H1 (cell line): Measurements from ENCODE around the gene ARID5B. TPM values are rescaled to one million over a fixed set of nuclear protein-coding genes. Genes with fewer than 3 reads are reported as not detected.
A peak's percentile ranks its signal among the peaks of the same experiment; 100 is the strongest.

Experiments used
- CTCF ChIA-PET: fragments of 300-600 bp; sonication (Branson Sonifier 250); formaldehyde crosslinking; loops from one replicate; lab custom pipeline; 2021; ENCODE audit not compliant: partially characterized antibody; lab: Charles Lee
- POLR2A ChIA-PET: fragments of 300-600 bp; sonication (Branson Sonifier 250); formaldehyde crosslinking; loops from one replicate; lab custom pipeline; 2021; ENCODE audit warnings: inconsistent platforms; ENCODE audit not compliant: partially characterized antibody; lab: Charles Lee
- DNase-seq, 2 experiments: peaks; one replicate each; pipeline versions ENCODE4 v3.0.0 to v3.0.0-alpha.2; 2010 to 2022; ENCODE audit warnings: low spot score in 2 of 2, low read depth in 1 of 2, mixed read lengths in 1 of 2
- FAIRE-seq: peaks from 2 replicates; lab custom pipeline; 2011; peaks lifted over from hg19 to GRCh38; lab: Jason Lieb, UNC
- H2AFZ ChIP-seq: 2 replicates; pipeline ENCODE4 v1.8.1; 2012; ENCODE audit warnings: low read length, inconsistent platforms
- H2AK5ac ChIP-seq: 2 replicates; pipeline ENCODE4 v1.6.1; 2013; ENCODE audit warnings: low read depth, low read length
- H2BK120ac ChIP-seq: replicated peaks from 2 replicates; pipeline ENCODE3; 2013; ENCODE audit warnings: low read depth, low read length, inconsistent platforms
- H2BK12ac ChIP-seq: 2 replicates; pipeline ENCODE4 v1.6.1; 2013; ENCODE audit warnings: low read depth, low read length
- H2BK15ac ChIP-seq: 2 replicates; pipeline ENCODE4 v1.6.1; 2013; ENCODE audit warnings: low read length
- H2BK20ac ChIP-seq: 2 replicates; pipeline ENCODE4 v1.6.1; 2013; ENCODE audit warnings: low read length
- H2BK5ac ChIP-seq: 2 replicates; pipeline ENCODE4 v1.6.1; 2013; ENCODE audit warnings: low read depth, low read length
- H3K14ac ChIP-seq: 2 replicates; pipeline ENCODE4 v1.6.1; 2013; ENCODE audit warnings: inconsistent platforms; ENCODE audit not compliant: insufficient read length
- H3K18ac ChIP-seq: 2 replicates; pipeline ENCODE4 v1.6.1; 2013; ENCODE audit warnings: low read length; ENCODE audit errors: extremely low read depth
- H3K23ac ChIP-seq: 2 replicates; pipeline ENCODE4 v1.6.1; 2013; ENCODE audit warnings: inconsistent platforms; ENCODE audit not compliant: insufficient read length
- H3K23me2 ChIP-seq: 2 replicates; pipeline ENCODE4 v1.6.1; 2013; ENCODE audit warnings: low read depth, low read length
- H3K27ac ChIP-seq: 2 replicates; pipeline ENCODE4 v1.6.1; 2011; ENCODE audit warnings: low read depth, low read length, inconsistent platforms
- H3K27me3 ChIP-seq, 4 experiments: replicated peaks in 1 of 4; 1 replicate in 1 of 4; 2 replicates in 3 of 4; pipeline versions ENCODE4 v1.6.1 to v1.8.1; 2011 to 2013; ENCODE audit warnings: low read length in 3 of 4, mild to moderate bottlenecking in 3 of 4, inconsistent platforms in 2 of 4, mixed read lengths in 2 of 4, moderate library complexity in 1 of 4; ENCODE audit not compliant: control insufficient read depth in 3 of 4, insufficient read depth in 3 of 4; ENCODE audit errors: extremely low read depth in 1 of 4
- H3K36me3 ChIP-seq, 4 experiments: 2 replicates each; pipeline versions ENCODE4 v1.6.1 to v1.8.1; 2011 to 2013; ENCODE audit warnings: mild to moderate bottlenecking in 4 of 4, low read length in 3 of 4, moderate library complexity in 2 of 4, control low read depth in 1 of 4, inconsistent platforms in 1 of 4; ENCODE audit not compliant: insufficient read depth in 4 of 4, control insufficient read depth in 2 of 4
- H3K4ac ChIP-seq: replicated peaks from 2 replicates; pipeline ENCODE3; 2013; ENCODE audit warnings: low read length, low read depth, mixed read lengths, inconsistent platforms; ENCODE audit not compliant: insufficient read length
- H3K4me1 ChIP-seq, 4 experiments: replicated peaks in 1 of 4; 1 replicate in 1 of 4; 2 replicates in 3 of 4; pipeline versions ENCODE4 v1.6.1 to v1.8.1; 2011 to 2013; ENCODE audit warnings: low read length in 3 of 4, inconsistent platforms in 2 of 4, mixed read lengths in 1 of 4; ENCODE audit not compliant: insufficient read depth in 4 of 4, control insufficient read depth in 3 of 4
- H3K4me2 ChIP-seq, 2 experiments: 2 replicates each; pipeline versions ENCODE4 v1.6.1 to v1.8.1; 2011 to 2013; ENCODE audit warnings: low read depth in 2 of 2, low read length in 2 of 2, control low read depth in 1 of 2, inconsistent platforms in 1 of 2, mild to moderate bottlenecking in 1 of 2; ENCODE audit not compliant: insufficient read depth in 1 of 2
- H3K4me3 ChIP-seq, 4 experiments: fragments of 200-600, 300-600 bp in 1 of 4; sonication (generic), shearing (Covaris generic), sonication (Bioruptor Twin) in 1 of 4; 2 replicates each; pipeline versions ENCODE4 v1.5.1 to v1.8.1; 2011 to 2016; ENCODE audit warnings: low read length in 4 of 4, low read depth in 3 of 4, control low read depth in 2 of 4, inconsistent platforms in 2 of 4, mild to moderate bottlenecking in 2 of 4, mixed read lengths in 1 of 4, moderate library complexity in 1 of 4; ENCODE audit not compliant: insufficient read depth in 2 of 4; ENCODE audit errors: extremely low read depth in 1 of 4
- H3K56ac ChIP-seq: replicated peaks from 2 replicates; pipeline ENCODE3; 2013; ENCODE audit warnings: low read depth, mild to moderate bottlenecking, mixed read lengths, low read length, inconsistent platforms; ENCODE audit not compliant: insufficient read length
- H3K79me1 ChIP-seq: 2 replicates; pipeline ENCODE4 v1.6.1; 2013; ENCODE audit warnings: low read depth, low read length, control low read depth
- H3K79me2 ChIP-seq, 2 experiments: 2 replicates each; pipeline versions ENCODE4 v1.6.1 to v1.8.1; 2012 to 2013; ENCODE audit warnings: low read length in 2 of 2, mild to moderate bottlenecking in 2 of 2, inconsistent platforms in 1 of 2; ENCODE audit not compliant: insufficient read depth in 2 of 2, control insufficient read depth in 1 of 2
- H3K9ac ChIP-seq, 4 experiments: replicated peaks in 1 of 4; 1 replicate in 1 of 4; 2 replicates in 3 of 4; pipeline versions ENCODE4 v1.6.1 to v1.8.1; 2011 to 2013; ENCODE audit warnings: low read depth in 3 of 4, low read length in 3 of 4, control low read depth in 2 of 4, mild to moderate bottlenecking in 2 of 4, moderate library complexity in 2 of 4, inconsistent platforms in 1 of 4; ENCODE audit errors: extremely low read depth in 1 of 4
- H3K9me3 ChIP-seq, 2 experiments: 2 replicates each; pipeline versions ENCODE4 v1.6.1 to v1.8.1; 2012 to 2013; ENCODE audit warnings: mild to moderate bottlenecking in 2 of 2, moderate library complexity in 2 of 2, control low read depth in 1 of 2, inconsistent platforms in 1 of 2, low read depth in 1 of 2, low read length in 1 of 2, mixed read lengths in 1 of 2; ENCODE audit not compliant: insufficient read depth in 2 of 2
- H4K20me1 ChIP-seq, 2 experiments: replicated peaks in 1 of 2; 2 replicates each; pipeline versions ENCODE3 to v1.8.1; 2011 to 2013; ENCODE audit warnings: inconsistent platforms in 2 of 2, low read length in 2 of 2, mild to moderate bottlenecking in 1 of 2; ENCODE audit not compliant: insufficient read depth in 2 of 2, control insufficient read depth in 1 of 2
- H4K5ac ChIP-seq: 2 replicates; pipeline ENCODE4 v1.6.1; 2013; ENCODE audit warnings: low read length, low read depth, mixed read lengths, inconsistent platforms; ENCODE audit not compliant: insufficient read length
- H4K8ac ChIP-seq: 2 replicates; pipeline ENCODE4 v1.8.0; 2013; ENCODE audit warnings: mild to moderate bottlenecking, moderate library complexity, low read length, inconsistent platforms; ENCODE audit not compliant: insufficient read depth; ENCODE audit errors: extremely low read depth
- H4K91ac ChIP-seq: replicated peaks from 2 replicates; pipeline ENCODE3; 2013; ENCODE audit warnings: low read length, mixed read lengths, inconsistent platforms; ENCODE audit not compliant: insufficient read length
- EZH2 ChIP-seq: fragments of 200-600 bp; sonication (generic); IDR thresholded peaks from 2 replicates; pipeline ENCODE4 v1.7.1; 2012; ENCODE audit warnings: low read depth, mild to moderate bottlenecking, moderate library complexity, low read length, inconsistent platforms; ENCODE audit not compliant: severe bottlenecking
- HDAC6 ChIP-seq: IDR thresholded peaks from one replicate; pipeline ENCODE4 v1.7.1; 2012; ENCODE audit warnings: low read depth, mild to moderate bottlenecking, inconsistent platforms, low read length, moderate library complexity
- KDM1A ChIP-seq: fragments of 200-600, 300-600 bp; sonication (generic); IDR thresholded peaks from 2 replicates; pipeline ENCODE4 v1.7.1; 2016; ENCODE audit warnings: mild to moderate bottlenecking, low read length, borderline replicate concordance
- RXRA ChIP-seq: IDR thresholded peaks from 2 replicates; pipeline ENCODE4 v1.6.1; 2011; ENCODE audit warnings: low read depth, mild to moderate bottlenecking, low read length, moderate library complexity; ENCODE audit not compliant: insufficient read depth
- TEAD4 ChIP-seq: IDR thresholded peaks from 2 replicates; pipeline ENCODE4 v1.6.1; 2012; ENCODE audit warnings: low read depth, low read length, inconsistent platforms, mixed read lengths
- WGBS, 2 experiments: shearing (Covaris generic) in 1 of 2; methylation state at CpG; one replicate each; pipeline versions ENCODE4 v1.1.6 to v1.1.7; 2013 to 2015; ENCODE audit warnings: low lambda C conversion rate in 2 of 2, mixed read lengths in 2 of 2, inconsistent platforms in 1 of 2, low coverage in 1 of 2, missing lambda C conversion rate in 1 of 2; ENCODE audit not compliant: insufficient replicate concordance in 2 of 2, insufficient coverage in 1 of 2, insufficient read length in 1 of 2; ENCODE audit errors: extremely low coverage in 1 of 2, missing lambda C conversion rate in 1 of 2; 5-methylcytosine and 5-hydroxymethylcytosine counted together
- polyA plus RNA-seq, 7 experiments: library from polyadenylated mRNA; depleted of rRNA in 3 of 7; stranded (reverse) in 5 of 7; unstranded in 2 of 7; fragments of >200 nt in 5 of 7; fragments of 200-250 nt in 2 of 7; gene quantifications; 1 replicate in 5 of 7; 2 replicates in 1 of 7; 4 replicates in 1 of 7; pipeline versions ENCODE4 v1.2.1 to v1.2.3, GENCODE V29; 2011 to 2013; ENCODE audit warnings: missing spikeins in 2 of 7, mixed read lengths in 2 of 7
- total RNA-seq: library from RNA; stranded (reverse); fragmentation: NEBNext Ultra II Directional; extraction: Animal tissue kit (Norgen Biotek cat#: 25700); gene quantifications from 2 replicates; pipeline ENCODE4 v1.2.1, GENCODE V29; 2021

Gene ARID5B
- total and polyA plus RNA-seq, 2 of the 8 experiments (the other 6 are each of a cell fraction or from before 2014, with no cell fraction given): 0.21 to 1.1 TPM

GRCh38 chr10:61903928-61904344 lies 2.4 kb downstream of the ARID5B start:
- Histone ChIP-seq H3K4me2 (peak overlapping the region; percentile 47 to 98; a peak in 3 of 4 replicates), H3K36me3 (no peaks in the 10 kb centered on the region), H3K4me1 (peaks cover 0 to 14% (median 5%) of the 10 kb centered on the region in 4 experiments; a peak in 3 of 7 replicates), H2BK120ac (no peak overlapping the region), H3K23me2 (peaks cover 18% of the 10 kb centered on the region), H3K56ac (no peak overlapping the region), H2BK15ac (no peak overlapping the region), H2BK5ac (no peak overlapping the region), H3K27me3 (peaks cover 4 to 25% (median 18%) of the 10 kb centered on the region in 4 experiments), H3K18ac (no peak overlapping the region), H3K4me3 (peak overlapping the region; percentile 74 to 91 (median 76)), H3K23ac (no peak overlapping the region), H4K20me1 (no peaks in the 10 kb centered on the region), H3K79me2 (no peaks in the 10 kb centered on the region), H2BK20ac (no peak overlapping the region), H4K8ac (no peak overlapping the region), H4K5ac (no peak overlapping the region), H3K9ac (no peak overlapping the region), H3K4ac (no peak overlapping the region), H2AK5ac (no peak overlapping the region), H2AFZ (no peak overlapping the region), H2BK12ac (no peak overlapping the region), H4K91ac (no peak overlapping the region), H3K79me1 (no peaks in the 10 kb centered on the region), H3K14ac (no peak overlapping the region), H3K9me3 (no peaks in the 10 kb centered on the region), H3K27ac (no peak overlapping the region)
- CTCF ChIA-PET: interaction anchor here (1.1 to 5.9 kb wide), 2 partner anchors 11 to 46 kb away, joined by 3 to 25 read pairs; no protein-coding TSS in a partner anchor
- TF ChIP-seq HDAC6: no peak
- TF ChIP-seq TEAD4: no peak
- TF ChIP-seq KDM1A: peak; percentile 39; the same call in 1 of the 2 replicates
- TF ChIP-seq EZH2: no peak
- TF ChIP-seq RXRA: no peak
- DNase-seq: no peak
- FAIRE-seq: no peak
- WGBS, 2 experiments: 12% methylated on average over 4 of the region's 7 CpGs; no CpG with 5 or more reads in 1 of the 2 experiments
- POLR2A ChIA-PET: no interaction called here
